ENCODE data around the gene TCL1B.

DNA sequence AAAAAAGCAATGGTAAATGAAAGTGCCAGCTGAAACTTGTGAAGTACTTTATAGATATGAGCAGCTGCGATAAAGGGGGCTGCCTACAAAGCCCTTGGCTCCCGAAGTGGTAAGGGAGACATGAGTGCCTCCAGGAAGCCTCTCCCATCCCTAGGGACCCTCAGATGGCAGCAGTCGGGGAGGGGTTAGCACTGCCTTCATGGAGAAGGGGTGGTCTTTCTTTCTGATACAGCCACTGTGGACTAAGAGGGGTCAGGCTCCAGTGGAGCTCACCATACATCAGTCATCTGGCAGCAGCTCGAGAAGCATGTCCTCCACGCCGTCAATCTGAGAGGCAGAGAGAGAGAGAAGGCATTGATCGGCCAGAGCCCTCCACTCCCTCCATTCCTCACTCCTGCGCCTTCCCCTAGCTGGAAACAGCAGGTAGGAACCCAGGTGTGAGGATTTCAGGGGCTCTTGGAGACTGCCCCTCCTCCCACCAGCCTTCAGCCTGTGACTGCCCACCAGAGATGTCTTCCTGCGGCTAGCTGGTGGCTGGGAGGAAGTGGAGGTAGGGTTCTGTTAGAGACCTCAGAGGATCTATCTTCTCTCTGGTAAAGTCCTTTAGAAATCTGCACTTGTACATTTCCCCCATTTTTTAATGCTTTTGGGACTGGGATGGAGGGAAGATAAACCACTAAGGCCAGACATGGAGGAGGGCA, 25.4 kb downstream of the TCL1B start:
- no peak for TF ChIP-seq YY1 (IDR thresholded peaks at IDR 0.05; ENCODE audit: low read depth, low read length)
- TF ChIP-seq, protein P1, sequence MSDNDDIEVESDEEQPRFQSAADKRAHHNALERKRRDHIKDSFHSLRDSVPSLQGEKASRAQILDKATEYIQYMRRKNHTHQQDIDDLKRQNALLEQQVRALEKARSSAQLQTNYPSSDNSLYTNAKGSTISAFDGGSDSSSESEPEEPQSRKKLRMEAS (IDR thresholded peaks at IDR 0.05), result no peak
- TF ChIP-seq, protein P2, sequence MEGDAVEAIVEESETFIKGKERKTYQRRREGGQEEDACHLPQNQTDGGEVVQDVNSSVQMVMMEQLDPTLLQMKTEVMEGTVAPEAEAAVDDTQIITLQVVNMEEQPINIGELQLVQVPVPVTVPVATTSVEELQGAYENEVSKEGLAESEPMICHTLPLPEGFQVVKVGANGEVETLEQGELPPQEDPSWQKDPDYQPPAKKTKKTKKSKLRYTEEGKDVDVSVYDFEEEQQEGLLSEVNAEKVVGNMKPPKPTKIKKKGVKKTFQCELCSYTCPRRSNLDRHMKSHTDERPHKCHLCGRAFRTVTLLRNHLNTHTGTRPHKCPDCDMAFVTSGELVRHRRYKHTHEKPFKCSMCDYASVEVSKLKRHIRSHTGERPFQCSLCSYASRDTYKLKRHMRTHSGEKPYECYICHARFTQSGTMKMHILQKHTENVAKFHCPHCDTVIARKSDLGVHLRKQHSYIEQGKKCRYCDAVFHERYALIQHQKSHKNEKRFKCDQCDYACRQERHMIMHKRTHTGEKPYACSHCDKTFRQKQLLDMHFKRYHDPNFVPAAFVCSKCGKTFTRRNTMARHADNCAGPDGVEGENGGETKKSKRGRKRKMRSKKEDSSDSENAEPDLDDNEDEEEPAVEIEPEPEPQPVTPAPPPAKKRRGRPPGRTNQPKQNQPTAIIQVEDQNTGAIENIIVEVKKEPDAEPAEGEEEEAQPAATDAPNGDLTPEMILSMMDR (IDR thresholded peaks at IDR 0.05; ENCODE audit: control extremely low read depth in 1 of 3, insufficient read depth in 1 of 3, low read depth in 1 of 3, low read length in 3 of 3), result no peak
